ENCODE results near the gene APOM.

Gene APOM

GRCh38 chr6:31658983-31659648 is 3.4 kb downstream of the APOM start:
- DNase-seq: no peak

- DNase-seq: no peak
Measured at GRCh38 chr6:31659649-31660380, 4.1 kb downstream of the APOM start.

- DNase-seq: peak; percentile 90
Measured at GRCh38 chr6:31660381-31661261, 4.9 kb downstream of the APOM start, which contains the start of gene C6orf47. Gene C6orf47 (minus strand): TSS chr6:31660778. CDS start chr6:31659947, 831 bp downstream.

- DNase-seq: no peak
Measured at GRCh38 chr6:31661262-31662123, 5.8 kb downstream of the APOM start.

GRCh38 chr6:31662124-31662723 is 6.5 kb downstream of the APOM start:
- DNase-seq: no peak

- DNase-seq: no peak
Measured at GRCh38 chr6:31663126-31663960, 7.6 kb downstream of the APOM start.

GRCh38 chr6:31663961-31664789 is 8.5 kb downstream of the APOM start:
- peak; percentile 27 for DNase-seq

GRCh38 chr6:31664790-31665500 is 9.3 kb downstream of the APOM start, which contains the start of gene GPANK1:
Gene GPANK1 (minus strand): TSS chr6:31664997. CDS start chr6:31664478, 519 bp downstream.
- peak; percentile 96 for DNase-seq

- peak; percentile 99 for DNase-seq
Measured at GRCh38 chr6:31665501-31666336, 10.0 kb downstream of the APOM start, which contains the start of gene CSNK2B. Gene CSNK2B (plus strand): TSS chr6:31666080. CDS start chr6:31666832, 752 bp downstream.

GRCh38 chr6:31666337-31666965 is 10.8 kb downstream of the APOM start:
- DNase-seq: no peak

- no peak for DNase-seq
Measured at GRCh38 chr6:31669676-31670075, 14.0 kb downstream of the APOM start, which contains the start of gene LY6G5B. Gene LY6G5B (plus strand): TSS chr6:31669976. CDS start chr6:31670951, 975 bp downstream.

- no peak for DNase-seq
Measured at GRCh38 chr6:31676322-31676903, 20.7 kb downstream of the APOM start.

GRCh38 chr6:31676904-31677303 is 21.2 kb downstream of the APOM start:
- DNase-seq: no peak

GRCh38 chr6:31677955-31678354 is 22.3 kb downstream of the APOM start:
- no peak for DNase-seq

- DNase-seq: peak; percentile 91
Measured at GRCh38 chr6:31680226-31681134, 24.8 kb downstream of the APOM start, which contains the start of gene LY6G5C. Gene LY6G5C (minus strand): TSS chr6:31681067. CDS start chr6:31680373, 694 bp downstream.
